Colon (tissue), 2 donors: ENCODE data around the gene MIXL1.
"Not testable (repeated sequence)": the region's sequence is repeated elsewhere in the genome, so short reads cannot be mapped to it uniquely, and the experiment has no call there.

Experiments
- FAIRE-seq: peaks from 2 replicates; lab custom pipeline; 2012; peaks lifted over from hg19 to GRCh38; lab: Jason Lieb, UNC
- donor health status: control.
- donor health status: control.

Gene MIXL1

GRCh38 chr1:226215239-226215638, 8.2 kb upstream of the MIXL1 start:
- no peak for FAIRE-seq

GRCh38 chr1:226216056-226216455, 7.4 kb upstream of the MIXL1 start:
- no peak for FAIRE-seq

DNA sequence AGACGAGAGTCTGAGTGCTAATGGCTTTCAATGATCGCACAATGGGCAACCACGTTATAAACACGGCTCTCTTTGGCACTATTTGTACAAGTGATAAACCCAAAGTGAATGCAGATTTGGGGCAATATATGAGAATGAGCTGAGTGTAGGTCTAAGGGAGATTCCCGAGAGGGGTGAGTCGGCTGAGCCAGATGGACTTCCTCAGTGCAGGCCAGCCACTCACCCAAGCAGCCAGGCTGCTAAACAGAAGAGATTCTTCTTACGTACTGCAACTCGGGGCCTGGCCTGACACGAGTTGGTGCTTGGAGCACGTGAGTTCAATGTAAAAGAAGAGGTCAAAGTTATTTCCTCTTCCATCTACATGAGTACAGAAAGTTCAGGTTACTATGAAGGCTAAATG, 6.2 kb upstream of the MIXL1 start:
- no peak for FAIRE-seq

GRCh38 chr1:226220473-226221189, 2.8 kb upstream of the MIXL1 start:
- FAIRE-seq = no peak

- FAIRE-seq = no peak
Measured at GRCh38 chr1:226222686-226223085, 778 bp upstream of the MIXL1 start.

- FAIRE-seq = no peak
Measured at GRCh38 chr1:226223786-226224244, 351 bp downstream of the MIXL1 start.

- FAIRE-seq = no peak
Measured at GRCh38 chr1:226226601-226227000, 3.1 kb downstream of the MIXL1 start.

GRCh38 chr1:226233293-226233692, 9.8 kb downstream of the MIXL1 start:
- no peak for FAIRE-seq

DNA sequence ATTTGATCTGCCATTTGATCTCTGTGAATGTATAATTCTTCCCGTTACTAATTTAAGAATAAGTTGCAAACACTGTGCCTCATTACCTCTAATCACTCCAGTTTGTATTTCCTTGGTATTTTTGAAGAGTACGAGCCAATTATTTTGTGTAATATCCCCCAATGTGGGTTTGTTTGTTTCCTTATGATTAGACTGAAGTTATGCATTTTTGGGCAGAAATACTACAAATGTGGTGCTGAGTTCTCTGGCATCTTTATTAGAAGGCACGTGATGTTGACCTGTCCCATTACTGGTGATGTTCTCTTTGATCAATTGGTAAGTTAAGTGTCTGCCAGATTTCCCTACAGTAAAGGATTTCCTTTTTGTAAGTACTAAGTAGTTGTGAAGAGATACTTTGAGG, 10.3 kb downstream of the MIXL1 start:
- FAIRE-seq = no peak

GRCh38 chr1:226236826-226237225, 13.4 kb downstream of the MIXL1 start:
- no peak for FAIRE-seq

DNA sequence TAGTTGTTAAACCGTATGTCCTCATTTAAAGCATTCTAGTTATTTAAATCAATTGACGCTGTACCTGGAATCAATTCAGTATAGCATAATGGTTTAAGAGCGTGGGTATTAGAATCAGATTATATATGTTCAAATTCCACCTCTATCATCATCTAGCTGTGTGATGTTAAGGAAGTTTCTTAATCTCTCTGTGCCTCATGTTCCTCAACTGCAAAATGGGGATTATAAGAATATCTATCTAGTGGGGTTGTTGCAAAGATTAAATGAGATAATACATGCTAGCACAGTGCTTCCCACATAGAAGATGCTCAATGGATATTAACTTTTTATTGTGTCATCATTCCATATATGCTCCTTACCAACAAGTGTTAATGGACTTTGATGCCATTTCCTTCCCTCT, 16.0 kb downstream of the MIXL1 start:
- FAIRE-seq = no peak

DNA sequence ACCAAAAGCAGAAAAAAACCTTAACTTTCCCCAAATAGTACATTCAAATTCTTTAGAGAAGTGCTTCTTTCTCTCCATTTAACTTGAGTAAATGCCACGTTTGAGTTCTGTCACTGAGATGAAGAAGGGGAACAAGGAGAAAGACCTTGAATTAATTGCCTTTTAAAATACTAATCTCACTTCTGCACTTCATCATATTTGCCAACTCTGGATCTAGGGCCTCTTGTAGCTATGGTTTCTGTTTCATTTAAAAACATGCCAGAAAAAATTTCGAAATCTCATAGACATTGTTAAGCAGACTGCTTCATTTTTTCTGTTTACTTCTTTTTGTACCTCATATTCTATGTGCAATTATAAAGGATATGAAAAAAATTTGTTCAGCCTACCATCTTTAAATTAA, 24.6 kb downstream of the MIXL1 start:
- no peak for FAIRE-seq

DNA sequence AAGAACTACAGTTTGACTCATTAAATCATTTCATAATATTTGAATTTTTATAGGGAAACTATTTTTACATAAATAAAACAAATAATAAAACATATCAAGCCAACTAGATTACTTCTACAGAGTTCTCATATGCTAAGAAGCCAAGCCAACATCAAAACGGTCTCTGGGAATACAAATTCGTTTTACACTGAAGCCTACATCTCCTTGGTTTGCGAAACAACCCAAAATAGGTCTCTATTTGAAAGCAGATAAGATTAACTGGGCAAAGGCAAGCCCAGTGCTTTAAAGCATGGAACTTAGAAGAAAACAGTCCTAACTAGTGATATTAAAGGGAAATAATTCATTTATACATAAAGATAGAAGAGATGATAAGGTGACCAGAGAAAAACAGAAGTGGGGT, 25.3 kb downstream of the MIXL1 start:
- no peak for FAIRE-seq

DNA sequence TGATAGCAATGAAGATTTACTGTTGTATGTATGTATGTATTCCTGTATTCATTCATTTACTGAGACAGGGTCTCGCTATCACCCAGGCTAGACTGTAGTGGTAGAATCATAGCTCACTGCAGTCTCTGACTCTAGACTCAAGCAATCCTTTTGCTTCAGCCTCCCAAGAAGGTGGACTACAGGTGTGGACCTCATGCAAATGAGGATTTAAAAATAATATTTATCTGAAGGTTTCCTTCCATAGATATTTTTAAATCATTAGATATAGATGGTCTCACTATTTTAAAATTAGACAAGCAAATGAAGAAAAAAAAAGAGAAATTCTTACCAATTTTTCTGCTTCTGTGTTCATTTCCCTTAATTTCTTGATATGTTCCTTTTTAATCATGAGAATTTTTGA, 27.0 kb downstream of the MIXL1 start:
- no peak for FAIRE-seq

DNA sequence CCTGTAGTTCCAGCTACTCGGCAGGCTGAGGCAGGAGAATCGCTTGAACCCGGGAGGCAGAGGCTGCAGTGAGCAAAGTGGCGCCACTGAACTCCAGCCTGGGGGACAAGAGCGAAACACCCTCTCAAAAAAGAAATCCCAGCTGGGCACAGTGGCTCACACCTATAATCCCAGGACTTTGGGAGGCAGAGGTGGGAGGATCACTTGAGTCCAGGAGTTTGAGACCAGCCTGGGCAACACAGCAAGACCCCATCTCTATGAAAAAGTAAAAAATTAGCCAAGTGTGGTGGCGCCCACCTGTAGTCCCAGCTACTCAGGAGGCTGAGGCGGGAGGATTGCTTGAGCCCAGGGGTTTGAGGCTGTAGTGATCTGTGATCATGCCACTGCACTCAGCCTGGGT, 29.4 kb downstream of the MIXL1 start:
- FAIRE-seq = not testable (repeated sequence)

- FAIRE-seq = no peak
Measured at GRCh38 chr1:226253933-226254332, 30.5 kb downstream of the MIXL1 start.

GRCh38 chr1:226255380-226255779, 31.9 kb downstream of the MIXL1 start:
- no peak for FAIRE-seq

GRCh38 chr1:226261818-226262217, 38.4 kb downstream of the MIXL1 start:
- no peak for FAIRE-seq

DNA sequence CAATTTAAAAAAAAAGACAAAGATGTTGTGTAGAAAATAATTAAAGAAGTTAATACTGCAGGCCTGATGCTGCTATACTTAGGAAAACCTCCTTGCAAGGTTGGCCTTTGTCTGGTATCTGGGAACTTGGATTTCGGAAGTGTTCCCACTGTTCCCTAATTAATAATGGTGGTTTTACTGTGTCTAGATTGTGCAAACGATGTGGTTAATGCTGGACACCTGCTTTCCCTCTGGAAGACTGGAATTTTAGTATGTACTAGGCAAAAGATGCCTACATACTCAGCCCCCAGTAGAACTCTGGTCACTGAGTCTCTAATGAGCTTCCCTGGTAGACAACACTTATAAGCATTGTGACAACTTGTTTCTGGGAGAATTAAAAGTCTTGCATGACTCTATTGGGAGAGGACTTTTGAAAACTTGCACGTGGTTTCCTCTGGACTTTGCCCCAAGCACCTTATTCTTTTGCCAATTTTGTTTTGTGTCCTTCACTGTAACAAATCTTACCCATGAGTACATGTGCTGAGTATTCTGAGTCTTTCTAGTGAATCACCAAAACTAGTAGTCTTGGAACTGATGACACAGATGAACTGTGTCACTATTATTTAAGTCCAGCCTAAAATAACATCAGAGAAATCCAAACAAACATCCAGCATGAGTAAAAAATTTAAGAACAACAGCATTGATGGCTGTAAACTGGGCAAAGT, 45.1 kb downstream of the MIXL1 start:
- no peak for FAIRE-seq

DNA sequence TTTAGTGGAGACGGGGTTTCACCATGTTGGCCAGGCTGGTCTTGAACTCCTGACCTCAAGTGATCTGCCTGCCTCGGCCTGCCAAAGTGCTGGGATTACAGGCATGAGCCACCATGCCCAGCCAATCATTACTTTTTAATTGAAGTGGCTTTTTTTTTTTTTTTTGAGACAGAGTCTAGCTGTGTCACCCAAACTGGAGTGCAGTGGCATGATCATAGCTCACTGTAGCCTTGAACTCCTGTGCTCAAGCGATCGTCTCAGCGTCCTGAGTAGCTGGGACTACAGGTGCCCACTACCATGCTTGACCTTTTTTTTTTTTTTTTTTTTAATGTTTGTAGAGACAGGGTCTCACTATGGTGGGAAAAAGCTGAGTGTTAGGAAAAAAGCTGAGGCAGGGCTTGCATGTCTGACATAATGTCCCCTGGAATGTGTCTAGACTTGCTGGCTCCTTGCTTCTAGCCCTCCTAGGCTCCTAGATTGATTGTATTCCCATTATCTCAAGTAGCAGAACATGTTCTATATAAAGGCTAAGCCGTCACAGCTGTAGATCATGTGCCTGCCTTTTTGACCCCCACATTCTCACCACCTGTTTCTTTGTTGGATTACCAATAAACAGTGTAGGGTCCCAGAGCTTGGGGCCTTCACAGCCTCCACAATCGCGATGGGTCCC, 48.9 kb downstream of the MIXL1 start:
- not testable (repeated sequence) for FAIRE-seq

- no peak for FAIRE-seq
Measured at GRCh38 chr1:226274138-226274537, 50.7 kb downstream of the MIXL1 start.

GRCh38 chr1:226276077-226276682, 52.7 kb downstream of the MIXL1 start:
- no peak for FAIRE-seq
